IMR-90 (cell line): ENCODE measurements around the gene SEPTIN5. TPM values are rescaled to one million over a fixed set of nuclear protein-coding genes. Genes with fewer than 3 reads are reported as not detected.
A peak's percentile ranks its signal among the peaks of the same experiment; 100 is the strongest.

Experiments
- ATAC-seq: fragments of 200-7000 bp; cut with Tn5 transposase; 2 replicates; pipeline ENCODE4 v1.9.1; 2020; ENCODE audit warnings: low read depth, mild to moderate bottlenecking, moderate library complexity
- BruUV-seq: library from RNA; stranded (reverse); fragments of 400-500 nt; replicated peaks from 2 replicates; lab custom pipeline; 2021; lab: Mats Ljungman, UMichigan
- CTCF ChIA-PET: fragments of 300-600 bp; formaldehyde crosslinking; extraction: SDS; loops from one replicate; lab custom pipeline; 2021; ENCODE audit warnings: antibody characterized with exemption; lab: Yijun Ruan, JAX
- POLR2A ChIA-PET: fragments of 300-600 bp; sonication (Branson Sonifier 250); formaldehyde crosslinking; loops from one replicate; lab custom pipeline; 2022; ENCODE audit warnings: antibody characterized with exemption; ENCODE audit not compliant: unreplicated experiment; lab: Charles Lee
- DNase-seq: peaks from one replicate; pipeline ENCODE4 v3.0.0; 2013
- H2AFZ ChIP-seq: replicated peaks from 2 replicates; pipeline ENCODE3; 2013; ENCODE audit warnings: low read length, mild to moderate bottlenecking; ENCODE audit not compliant: poor library complexity
- H2AK5ac ChIP-seq: 2 replicates; pipeline ENCODE4 v1.6.1; 2013; ENCODE audit warnings: low read depth, low read length, inconsistent platforms
- H2AK9ac ChIP-seq: replicated peaks from 2 replicates; pipeline ENCODE3; 2013; ENCODE audit warnings: mild to moderate bottlenecking, low read depth, low read length, moderate library complexity; ENCODE audit not compliant: poor library complexity
- H2BK120ac ChIP-seq: 2 replicates; pipeline ENCODE4 v1.6.1; 2013; ENCODE audit warnings: low read depth, low read length, inconsistent platforms
- H2BK15ac ChIP-seq: 3 replicates; pipeline ENCODE4 v1.6.1; 2013; ENCODE audit warnings: low read depth, low read length, inconsistent platforms
- H2BK20ac ChIP-seq: 2 replicates; pipeline ENCODE4 v1.6.1; 2013; ENCODE audit warnings: low read depth, mild to moderate bottlenecking, inconsistent platforms, low read length, moderate library complexity
- H2BK5ac ChIP-seq: 2 replicates; pipeline ENCODE4 v1.6.1; 2013; ENCODE audit warnings: mild to moderate bottlenecking, low read depth, low read length, inconsistent platforms; ENCODE audit not compliant: poor library complexity, severe bottlenecking
- H3K14ac ChIP-seq: replicated peaks from 2 replicates; pipeline ENCODE4 v1.6.1; 2013; ENCODE audit warnings: low read depth, low read length, inconsistent platforms
- H3K18ac ChIP-seq: 2 replicates; pipeline ENCODE4 v1.6.1; 2013; ENCODE audit warnings: low read depth, low read length, control low read depth
- H3K23ac ChIP-seq: 2 replicates; pipeline ENCODE4 v1.6.1; 2013; ENCODE audit warnings: low read depth, low read length, inconsistent platforms
- H3K27ac ChIP-seq: 2 replicates; pipeline ENCODE4 v1.5.1; 2013; ENCODE audit warnings: mild to moderate bottlenecking, control low read depth, low read length; ENCODE audit not compliant: insufficient read depth
- H3K27me3 ChIP-seq: 2 replicates; pipeline ENCODE4 v1.6.1; 2013; ENCODE audit warnings: low read length; ENCODE audit not compliant: control insufficient read depth, insufficient read depth
- H3K36me3 ChIP-seq: 2 replicates; pipeline ENCODE4 v1.6.1; 2013; ENCODE audit warnings: low read length, mixed read lengths; ENCODE audit not compliant: control insufficient read depth, insufficient read depth
- H3K4ac ChIP-seq: 2 replicates; pipeline ENCODE4 v1.6.1; 2013; ENCODE audit warnings: low read depth, low read length, inconsistent platforms
- H3K4me1 ChIP-seq: 2 replicates; pipeline ENCODE4 v1.6.1; 2013; ENCODE audit warnings: low read length, mixed read lengths; ENCODE audit not compliant: control insufficient read depth, insufficient read depth
- H3K4me2 ChIP-seq: 2 replicates; pipeline ENCODE4 v1.6.1; 2013; ENCODE audit warnings: low read depth, mild to moderate bottlenecking, control low read depth, low read length, moderate library complexity
- H3K4me3 ChIP-seq: 2 replicates; pipeline ENCODE4 v1.5.1; 2013; ENCODE audit warnings: low read depth, mild to moderate bottlenecking, control low read depth, low read length, moderate library complexity; ENCODE audit not compliant: insufficient read depth
- H3K56ac ChIP-seq: 2 replicates; pipeline ENCODE4 v1.6.1; 2013; ENCODE audit warnings: low read length, inconsistent platforms; ENCODE audit not compliant: insufficient read depth; ENCODE audit errors: extremely low read depth
- H3K79me1 ChIP-seq, 2 experiments: 2 replicates each; pipeline ENCODE4 v1.6.1; 2013; ENCODE audit warnings: low read length in 2 of 2, inconsistent platforms in 1 of 2, low read depth in 1 of 2
- H3K9ac ChIP-seq: 2 replicates; pipeline ENCODE4 v1.6.1; 2013; ENCODE audit warnings: low read depth, low read length, control low read depth
- H3K9me1 ChIP-seq: 2 replicates; pipeline ENCODE4 v1.6.1; 2013; ENCODE audit warnings: low read length, inconsistent platforms; ENCODE audit not compliant: insufficient read depth
- H3K9me3 ChIP-seq: 2 replicates; pipeline ENCODE4 v1.6.1; 2013; ENCODE audit warnings: low read length; ENCODE audit not compliant: control insufficient read depth, insufficient read depth
- H4K20me1 ChIP-seq: 2 replicates; pipeline ENCODE4 v1.6.1; 2013; ENCODE audit warnings: low read length, inconsistent platforms; ENCODE audit not compliant: insufficient read depth
- H4K5ac ChIP-seq: 2 replicates; pipeline ENCODE4 v1.6.1; 2013; ENCODE audit warnings: mild to moderate bottlenecking, low read depth, low read length, control low read depth
- H4K8ac ChIP-seq, 2 experiments: 2 replicates each; pipeline ENCODE4 v1.6.1; 2013; ENCODE audit warnings: low read depth in 2 of 2, low read length in 2 of 2, control low read depth in 1 of 2, inconsistent platforms in 1 of 2
- H4K91ac ChIP-seq: 2 replicates; pipeline ENCODE4 v1.6.1; 2013; ENCODE audit warnings: low read depth, low read length, inconsistent platforms; ENCODE audit not compliant: insufficient read depth
- CEBPB ChIP-seq: IDR thresholded peaks from 2 replicates; pipeline ENCODE4 v1.6.1; 2012; ENCODE audit warnings: low read depth, low read length, improper control_type of control experiment
- FOS ChIP-seq: fragments of 150-350 bp; IDR thresholded peaks from 2 replicates; pipeline ENCODE4 v1.6.1; 2016; ENCODE audit warnings: low read depth, low read length
- POLR2A ChIP-seq: IDR thresholded peaks from 2 replicates; pipeline ENCODE4 v1.6.1; 2012; ENCODE audit warnings: mild to moderate bottlenecking, low read depth, low read length
- RAD21 ChIP-seq: IDR thresholded peaks from 2 replicates; pipeline ENCODE4 v1.6.1; 2012; ENCODE audit warnings: low read length, improper control_type of control experiment
- RFX5 ChIP-seq: IDR thresholded peaks from 2 replicates; pipeline ENCODE4 v1.8.0; 2012; ENCODE audit warnings: low read depth, mild to moderate bottlenecking, low read length, moderate library complexity
- SMC3 ChIP-seq: fragments of 150-350 bp; IDR thresholded peaks from 2 replicates; pipeline ENCODE4 v1.6.1; 2016; ENCODE audit warnings: low read depth, mild to moderate bottlenecking, antibody characterized with exemption, low read length, moderate library complexity
- WGBS, 2 experiments: methylation state at CpG; one replicate each; pipeline versions ENCODE4 v1.1.5 to v1.1.7; 2013; ENCODE audit warnings: missing lambda C conversion rate in 2 of 2; ENCODE audit not compliant: insufficient read length in 1 of 2; ENCODE audit errors: extremely low coverage in 2 of 2; 5-methylcytosine and 5-hydroxymethylcytosine counted together
- dilution Hi-C: fragments of 300-500 bp; cut with HindIII; formaldehyde crosslinking; loops from one replicate; pipeline ENCODE4 v1.14.3; 2018; ENCODE audit warnings: low sequenced_read_pairs; ENCODE audit not compliant: unreplicated experiment
- in situ Hi-C: fragments of 300-500 bp; cut with MboI; formaldehyde crosslinking; loops from 3 replicates; pipeline ENCODE4 v1.14.3; 2019; ENCODE audit warnings: low sequenced_read_pairs, inconsistent platforms, mixed read lengths
- intact Hi-C: fragments of 100-400 bp; cut with micrococcal nuclease; formaldehyde crosslinking; loops from 2 replicates; pipeline ENCODE4 v1.10.0; 2022
- polyA plus RNA-seq, 3 experiments: library from polyadenylated mRNA; depleted of rRNA; stranded (reverse); fragments of >200 nt; gene quantifications; 2 replicates each; pipeline ENCODE4 v1.2.3, GENCODE V29; 2012; ENCODE audit warnings: low replicate concordance in 1 of 3
- total RNA-seq: library from RNA; depleted of rRNA; stranded (reverse); fragments of >200 nt; gene quantifications from 2 replicates; pipeline ENCODE4 v1.2.3, GENCODE V29; 2012
- TF ChIP-seq, protein P1 (sequence below): conservative IDR thresholded peaks from 2 replicates; pipeline ENCODE4 v1.5.1; 2012; ENCODE audit warnings: mild to moderate bottlenecking, low read depth, low read length, improper control_type of control experiment

The SEPTIN5 gene
- total and polyA plus RNA-seq, 2 of the 4 experiments (the other 2 are of a cell fraction), result 16.8 to 20.7 TPM

DNA sequence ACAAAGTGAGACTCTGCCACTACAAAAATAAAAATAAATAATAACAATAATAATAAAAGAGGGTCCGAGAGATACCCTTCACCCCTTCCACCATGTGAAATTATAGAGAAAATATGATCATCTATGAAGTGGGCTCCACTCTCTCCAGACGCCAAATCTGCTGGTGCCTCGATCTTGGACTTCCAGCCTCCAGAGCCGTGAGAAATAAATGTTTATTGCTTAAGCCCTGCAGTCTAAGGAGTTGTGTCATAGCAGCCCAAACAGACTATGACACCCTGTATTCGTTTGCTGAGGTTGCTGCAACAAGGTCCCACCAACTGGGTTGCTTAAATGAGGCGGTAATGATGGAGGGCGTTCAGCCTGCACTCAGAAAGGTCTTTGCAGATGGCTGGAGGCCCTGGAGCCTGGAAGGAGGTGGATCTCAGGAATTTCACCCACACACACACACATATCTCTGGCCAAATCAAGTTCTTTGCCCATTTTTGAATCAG lies 7.6 kb upstream of the SEPTIN5 start:
- Histone ChIP-seq H3K9ac (no peak overlapping the region), H2AK9ac (no peak overlapping the region), H3K18ac (no peak overlapping the region), H3K23ac (no peak overlapping the region), H4K20me1 (no peaks in the 10 kb centered on the region), H2BK15ac (no peak overlapping the region), H3K4me2 (no peak overlapping the region), H3K27me3 (peaks cover 50% of the 10 kb centered on the region), H2AFZ (no peak overlapping the region), H2BK20ac (no peak overlapping the region), H3K9me3 (no peaks in the 10 kb centered on the region), H3K9me1 (no peaks in the 10 kb centered on the region), H2BK120ac (no peak overlapping the region), H4K91ac (no peak overlapping the region), H3K4ac (no peak overlapping the region), H3K14ac (no peak overlapping the region), H3K4me3 (no peak overlapping the region), H4K5ac (no peak overlapping the region), H2AK5ac (no peak overlapping the region), H2BK5ac (no peak overlapping the region), H3K56ac (no peak overlapping the region), H3K36me3 (no peaks in the 10 kb centered on the region), H4K8ac (no peak overlapping the region), H3K27ac (no peak overlapping the region), H3K79me1 (no peaks in the 10 kb centered on the region), H3K4me1 (no peaks in the 10 kb centered on the region)
- peak; percentile 35 for ATAC-seq
- TF ChIP-seq POLR2A (no peak), RAD21 (no peak), CEBPB (peak; percentile 35; the same call in 1 of the 2 replicates), SMC3 (no peak), FOS (no peak), RFX5 (no peak)
- TF ChIP-seq, protein P1, sequence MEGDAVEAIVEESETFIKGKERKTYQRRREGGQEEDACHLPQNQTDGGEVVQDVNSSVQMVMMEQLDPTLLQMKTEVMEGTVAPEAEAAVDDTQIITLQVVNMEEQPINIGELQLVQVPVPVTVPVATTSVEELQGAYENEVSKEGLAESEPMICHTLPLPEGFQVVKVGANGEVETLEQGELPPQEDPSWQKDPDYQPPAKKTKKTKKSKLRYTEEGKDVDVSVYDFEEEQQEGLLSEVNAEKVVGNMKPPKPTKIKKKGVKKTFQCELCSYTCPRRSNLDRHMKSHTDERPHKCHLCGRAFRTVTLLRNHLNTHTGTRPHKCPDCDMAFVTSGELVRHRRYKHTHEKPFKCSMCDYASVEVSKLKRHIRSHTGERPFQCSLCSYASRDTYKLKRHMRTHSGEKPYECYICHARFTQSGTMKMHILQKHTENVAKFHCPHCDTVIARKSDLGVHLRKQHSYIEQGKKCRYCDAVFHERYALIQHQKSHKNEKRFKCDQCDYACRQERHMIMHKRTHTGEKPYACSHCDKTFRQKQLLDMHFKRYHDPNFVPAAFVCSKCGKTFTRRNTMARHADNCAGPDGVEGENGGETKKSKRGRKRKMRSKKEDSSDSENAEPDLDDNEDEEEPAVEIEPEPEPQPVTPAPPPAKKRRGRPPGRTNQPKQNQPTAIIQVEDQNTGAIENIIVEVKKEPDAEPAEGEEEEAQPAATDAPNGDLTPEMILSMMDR, result no peak
- ChIA-PET CTCF (no interaction called here), POLR2A (no interaction called here)
- no TSS peak for BruUV-seq
- dilution Hi-C loops, result no loop called here
- no CpG with 5 or more reads among the region's 7 CpGs for WGBS, 2 experiments
- in situ Hi-C loops, result no loop called here
- intact Hi-C loops, result no loop called here
- DNase-seq, result no peak
